Measurements from ENCODE around the gene RRAGB.

DNA sequence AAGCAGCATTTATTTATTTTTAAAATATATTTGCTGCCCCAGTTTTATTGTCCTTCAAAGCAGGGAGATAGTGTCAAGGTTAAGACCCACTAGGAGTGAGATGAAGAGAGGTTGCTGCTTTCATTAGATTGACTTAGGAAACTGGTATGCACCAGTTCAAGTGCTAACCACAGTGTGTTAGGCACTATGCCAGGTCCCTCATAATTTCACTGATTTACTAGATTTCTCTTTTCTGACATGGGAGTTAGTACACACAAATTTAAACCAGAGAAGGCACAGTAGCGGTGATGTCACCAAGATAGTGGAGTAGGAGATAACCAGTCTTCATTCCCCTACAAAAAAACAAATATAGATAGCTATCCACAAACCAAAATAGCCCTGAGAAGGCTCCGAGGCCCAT, 14.3 kb downstream of the RRAGB start:
- TF ChIP-seq CTCF (IDR thresholded peaks at IDR 0.05) (no peak), YY1 (IDR thresholded peaks at IDR 0.05; ENCODE audit: low read depth) (no peak), CHD2 (IDR thresholded peaks at IDR 0.05; ENCODE audit: low read length, partially characterized antibody) (no peak), POLR2AphosphoS5 (IDR thresholded peaks at IDR 0.05; ENCODE audit: low read depth, low read length) (no peak)
- TF ChIP-seq, protein P1, sequence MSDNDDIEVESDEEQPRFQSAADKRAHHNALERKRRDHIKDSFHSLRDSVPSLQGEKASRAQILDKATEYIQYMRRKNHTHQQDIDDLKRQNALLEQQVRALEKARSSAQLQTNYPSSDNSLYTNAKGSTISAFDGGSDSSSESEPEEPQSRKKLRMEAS (IDR thresholded peaks at IDR 0.05; ENCODE audit: low read depth): no peak

All from SK-N-SH (cell line).